Bronchial smooth muscle cell (primary cell): Measurements from ENCODE around the gene SLC20A1. TPM values are rescaled to one million over a fixed set of nuclear protein-coding genes. Genes with fewer than 3 reads are reported as not detected.

Experiments
- total RNA-seq: library from RNA; depleted of rRNA; stranded (reverse); fragments of >200 nt; gene quantifications from 2 replicates; pipeline ENCODE4 v1.2.1, GENCODE V29; 2014

Gene SLC20A1
- 22.1 and 53.0 TPM in 2 replicates for total RNA-seq

GRCh38 chr2:112645310-112646101 is at the start of gene SLC20A1:
Gene SLC20A1 (plus strand): TSS chr2:112645939. CDS start chr2:112646829, 890 bp downstream.

Other genes starting within 250 kb of the SLC20A1 start
- 2.8 and 8.5 TPM in 2 replicates for gene RGPD8, start 212.3 kb upstream of the SLC20A1 start, total RNA-seq
- 16.8 and 19.4 TPM in 2 replicates for gene TTL, start 163.8 kb upstream of the SLC20A1 start, total RNA-seq
- 6.3 and 11.1 TPM in 2 replicates for gene POLR1B, start 103.5 kb upstream of the SLC20A1 start, total RNA-seq
- 12.3 and 24.4 TPM in 2 replicates for gene CHCHD5, start 61.3 kb upstream of the SLC20A1 start, total RNA-seq
- not detected in 2 replicates for gene NT5DC4, start 75.1 kb downstream of the SLC20A1 start, total RNA-seq
- 0.17 and 1.3 TPM in 2 replicates for gene CKAP2L, start 118.7 kb downstream of the SLC20A1 start, total RNA-seq
- gene IL1A, start 138.6 kb downstream of the SLC20A1 start, total RNA-seq, result 0.09 and 0.32 TPM in 2 replicates
- 0.63 TPM in 1 of 2 replicates, not detected in the other for gene IL1B, start 190.8 kb downstream of the SLC20A1 start, total RNA-seq